Measurements from ENCODE around the gene TDRKH.

- TF ChIP-seq EZH2 (IDR thresholded peaks at IDR 0.05; ENCODE audit: insufficient read depth, poor library complexity, severe bottlenecking), result no peak
- no peak for TF ChIP-seq EZH2phosphoT487 (IDR thresholded peaks at IDR 0.05; ENCODE audit: insufficient read depth, low read depth)
These were observed 45.3 kb upstream of the TDRKH start for GRCh38 chr1:151835596-151835995.

Data from GM23248 (cell line).